HG02870 (cell line): Measurements from ENCODE around the gene MEGF10.

Experiments used
- ATAC-seq: cut with Tn5 transposase; IDR thresholded peaks from one replicate; pipeline ENCODE4 v1.9.1; 2021; ENCODE audit warnings: mild to moderate bottlenecking, moderate library complexity; ENCODE audit not compliant: unreplicated experiment

The MEGF10 gene

DNA sequence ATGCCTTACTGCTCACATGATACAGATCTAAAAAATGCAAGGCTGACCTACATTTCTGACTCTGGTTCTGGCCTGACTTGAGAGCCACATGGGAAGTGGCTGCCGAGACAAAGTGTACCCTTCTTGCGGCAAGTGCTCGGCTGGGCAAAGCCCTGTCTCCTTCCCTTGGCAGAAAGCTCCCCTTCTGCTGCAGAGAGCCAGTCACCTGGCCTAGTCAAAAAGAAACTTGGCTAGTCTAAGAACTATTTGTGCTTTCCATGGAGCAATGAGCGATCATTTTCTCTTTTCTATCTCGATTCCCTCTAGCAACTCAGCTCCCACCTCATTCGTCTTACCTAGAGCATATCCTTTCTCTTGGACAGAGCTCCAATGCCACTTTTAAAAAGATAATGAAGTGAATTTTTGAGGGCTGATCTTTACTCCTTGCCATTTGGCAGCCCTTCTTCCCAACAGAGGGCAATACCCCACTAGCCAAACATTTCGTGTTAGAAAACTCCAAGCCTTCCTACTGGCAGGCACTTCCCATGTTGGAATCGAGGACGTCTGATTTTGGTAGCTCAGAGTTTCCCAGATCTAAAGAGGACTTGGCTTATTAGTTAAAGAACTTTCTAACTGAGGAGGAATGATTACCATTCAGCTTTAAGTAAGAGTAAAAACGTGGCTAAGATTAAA, 118.8 kb downstream of the MEGF10 start:
- ATAC-seq = no peak

DNA sequence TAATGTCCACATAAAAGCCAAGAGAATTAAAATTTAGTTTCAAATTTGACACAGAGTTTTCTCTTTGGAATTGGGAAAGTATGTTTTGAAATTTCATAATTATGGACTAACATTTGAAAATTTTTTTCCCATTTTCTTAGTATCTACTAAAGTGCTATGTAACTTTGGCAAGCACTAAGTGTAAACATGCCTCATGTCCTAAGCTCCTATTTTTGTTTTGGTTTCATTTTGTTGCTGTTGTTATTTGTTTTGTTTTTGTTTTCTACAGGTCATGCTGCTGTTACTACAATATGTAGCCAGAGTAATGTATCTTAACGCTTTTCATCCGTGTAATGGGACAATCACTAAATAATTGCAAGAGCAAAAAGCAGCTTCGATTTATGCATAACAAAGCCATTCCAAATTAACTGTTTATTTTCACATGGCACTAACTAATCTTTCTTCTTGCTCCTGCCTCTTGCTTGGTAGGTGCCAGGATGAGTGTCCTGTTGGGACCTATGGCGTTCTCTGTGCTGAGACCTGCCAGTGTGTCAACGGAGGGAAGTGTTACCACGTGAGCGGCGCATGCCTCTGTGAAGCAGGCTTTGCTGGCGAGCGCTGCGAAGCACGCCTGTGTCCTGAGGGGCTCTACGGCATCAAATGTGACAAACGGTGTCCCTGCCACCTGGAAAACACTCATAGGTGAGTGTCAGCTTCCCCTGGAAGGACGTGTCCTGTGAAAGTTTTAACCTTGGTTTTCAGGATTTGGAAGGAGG, 119.5 kb downstream of the MEGF10 start:
- ATAC-seq = no peak

GRCh38 chr5:127410959-127411358, 120.4 kb downstream of the MEGF10 start:
- ATAC-seq = peak; percentile 77

- peak; percentile 9 for ATAC-seq
Measured at GRCh38 chr5:127411381-127411780, 120.8 kb downstream of the MEGF10 start.

GRCh38 chr5:127412698-127413097, 122.1 kb downstream of the MEGF10 start:
- ATAC-seq = no peak

GRCh38 chr5:127415034-127415433, 124.4 kb downstream of the MEGF10 start:
- no peak for ATAC-seq

- ATAC-seq = no peak
Measured at GRCh38 chr5:127416906-127417305, 126.3 kb downstream of the MEGF10 start.

GRCh38 chr5:127417528-127417927, 126.9 kb downstream of the MEGF10 start:
- no peak for ATAC-seq

- no peak for ATAC-seq
Measured at GRCh38 chr5:127418367-127418766, 127.8 kb downstream of the MEGF10 start.

DNA sequence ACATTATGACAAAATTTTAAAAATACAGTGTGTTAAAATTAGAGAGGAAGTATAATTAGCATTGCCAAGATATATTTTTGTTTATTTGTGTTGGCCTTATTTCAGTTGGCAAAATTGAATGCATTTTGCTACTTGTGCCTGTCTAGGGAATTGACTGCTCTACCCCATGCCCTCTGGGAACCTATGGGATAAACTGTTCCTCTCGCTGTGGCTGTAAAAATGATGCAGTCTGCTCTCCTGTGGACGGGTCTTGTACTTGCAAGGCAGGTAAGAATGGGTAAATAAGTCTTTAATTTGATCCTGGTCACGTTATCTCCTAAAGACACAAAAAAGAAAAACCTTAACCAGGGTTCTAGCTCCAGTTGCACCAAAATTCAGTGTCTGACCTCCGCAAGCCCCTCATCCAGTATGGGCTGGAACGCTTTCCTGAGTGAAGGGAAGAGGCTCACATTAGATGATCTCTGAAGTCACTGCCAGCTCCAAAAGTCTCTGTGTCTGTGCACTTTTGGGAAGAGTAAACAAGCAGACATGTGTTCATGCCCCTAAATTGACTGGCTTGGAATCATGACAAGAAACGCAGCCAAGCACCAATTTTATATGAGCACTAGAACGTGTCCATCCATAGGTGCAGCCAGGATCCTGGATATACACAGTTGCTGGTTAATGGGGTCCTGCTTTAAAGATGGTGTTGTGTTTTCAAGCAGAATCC, 128.5 kb downstream of the MEGF10 start:
- no peak for ATAC-seq

DNA sequence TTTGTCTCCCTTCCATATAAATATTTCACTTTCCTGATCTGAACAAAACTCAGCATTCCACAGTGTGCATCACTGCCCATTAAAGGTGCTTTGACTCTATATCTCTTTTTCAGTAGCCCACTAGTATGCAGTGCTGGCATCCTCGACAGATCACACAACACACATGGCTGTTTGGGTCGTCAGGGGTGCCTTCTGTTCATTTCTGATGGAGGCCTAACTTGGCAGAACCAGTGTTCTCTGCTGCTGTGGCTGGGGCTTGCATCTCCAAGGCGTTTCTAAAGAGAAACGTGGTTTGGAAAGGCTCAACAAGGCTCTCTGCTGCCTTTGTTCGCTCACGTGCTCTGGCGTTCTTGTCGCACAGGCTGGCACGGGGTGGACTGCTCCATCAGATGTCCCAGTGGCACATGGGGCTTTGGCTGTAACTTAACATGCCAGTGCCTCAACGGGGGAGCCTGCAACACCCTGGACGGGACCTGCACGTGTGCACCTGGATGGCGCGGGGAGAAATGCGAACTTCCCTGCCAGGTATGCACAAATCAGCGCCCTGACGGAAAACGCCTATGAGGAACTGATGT, 129.2 kb downstream of the MEGF10 start:
- no peak for ATAC-seq

DNA sequence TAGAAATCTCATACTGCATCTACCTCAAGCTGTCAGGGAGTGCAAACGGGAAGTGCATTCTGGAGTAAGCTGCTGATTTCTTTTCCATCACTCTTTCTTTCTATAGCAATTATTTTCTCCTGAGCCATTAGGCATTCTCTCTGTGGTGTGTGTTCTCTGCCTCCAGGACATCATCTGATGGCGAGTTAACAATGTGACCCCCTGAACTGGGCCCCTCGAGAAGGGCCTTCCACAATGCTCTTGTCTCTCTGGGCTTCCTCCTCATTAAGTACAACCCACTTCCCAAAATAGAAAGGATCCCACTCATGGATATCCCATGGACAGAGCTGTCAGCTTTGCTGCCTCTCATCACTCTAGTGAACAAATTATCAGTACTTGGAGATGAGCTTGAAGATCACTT, 130.2 kb downstream of the MEGF10 start:
- ATAC-seq = no peak

DNA sequence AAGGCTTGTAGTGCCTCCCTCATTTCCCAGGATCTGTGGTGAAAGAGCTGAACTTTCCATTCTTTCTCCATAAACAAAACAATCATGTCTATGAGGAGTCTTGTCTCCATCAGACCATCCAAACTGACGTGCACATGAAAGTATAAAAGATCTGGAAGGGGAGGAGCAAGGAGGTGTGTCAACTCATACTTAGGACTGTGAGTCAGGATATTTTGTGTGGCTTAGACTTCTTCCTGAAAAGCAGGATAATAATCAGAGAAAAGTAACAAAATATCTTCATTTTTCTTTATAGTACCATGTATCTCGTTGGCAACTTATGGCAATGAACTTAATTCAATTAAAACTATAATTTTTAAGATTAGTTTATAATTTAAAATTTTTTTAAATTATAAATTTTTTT, 130.9 kb downstream of the MEGF10 start:
- ATAC-seq = no peak

DNA sequence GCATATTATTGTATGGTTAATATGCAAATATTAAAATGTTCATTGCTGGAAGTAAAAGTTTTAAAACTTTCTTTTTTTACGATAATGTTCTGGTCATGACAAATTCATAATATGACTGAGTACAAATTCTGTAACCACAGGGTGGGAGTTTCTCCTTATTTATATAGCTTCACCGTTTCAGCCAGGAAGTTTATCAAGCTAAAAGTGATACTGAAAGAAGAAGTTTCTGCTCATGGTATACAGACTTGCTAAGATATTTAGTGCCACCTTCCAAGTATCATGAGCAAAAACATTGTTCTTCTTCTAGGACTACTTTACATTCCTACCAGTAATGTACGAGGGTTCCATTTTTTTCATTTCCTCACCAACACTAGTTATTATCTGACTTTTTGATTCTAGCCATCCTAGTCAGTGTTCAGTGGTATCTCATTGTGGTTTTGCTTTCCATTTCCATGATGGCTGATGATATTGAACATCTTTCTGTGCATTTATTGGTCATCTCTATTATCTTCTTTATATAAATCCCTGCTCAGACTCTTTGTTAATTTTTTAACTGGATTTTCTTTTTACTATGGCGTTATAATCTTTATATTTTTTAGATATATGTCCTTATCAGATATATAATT, 132.7 kb downstream of the MEGF10 start:
- peak; percentile 78 for ATAC-seq

DNA sequence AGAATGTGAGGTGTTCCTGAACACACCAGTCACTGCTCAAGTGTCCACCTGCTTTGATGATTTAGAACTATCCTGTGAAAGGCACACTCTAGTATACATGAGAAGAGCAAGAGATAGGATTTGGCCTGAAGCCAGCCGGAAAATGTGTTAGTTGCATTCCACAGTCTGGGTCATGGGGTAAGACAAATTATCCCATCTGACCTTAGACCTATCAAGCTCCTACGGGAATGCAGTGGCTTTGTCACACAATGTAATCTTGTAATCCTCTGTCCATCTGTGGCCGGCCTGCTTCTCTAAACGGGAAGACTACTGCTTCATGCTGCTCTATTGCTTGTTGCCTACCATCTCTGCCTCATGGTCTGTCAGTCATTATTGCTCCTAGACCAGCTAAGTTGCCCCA, 134.4 kb downstream of the MEGF10 start:
- ATAC-seq = no peak

DNA sequence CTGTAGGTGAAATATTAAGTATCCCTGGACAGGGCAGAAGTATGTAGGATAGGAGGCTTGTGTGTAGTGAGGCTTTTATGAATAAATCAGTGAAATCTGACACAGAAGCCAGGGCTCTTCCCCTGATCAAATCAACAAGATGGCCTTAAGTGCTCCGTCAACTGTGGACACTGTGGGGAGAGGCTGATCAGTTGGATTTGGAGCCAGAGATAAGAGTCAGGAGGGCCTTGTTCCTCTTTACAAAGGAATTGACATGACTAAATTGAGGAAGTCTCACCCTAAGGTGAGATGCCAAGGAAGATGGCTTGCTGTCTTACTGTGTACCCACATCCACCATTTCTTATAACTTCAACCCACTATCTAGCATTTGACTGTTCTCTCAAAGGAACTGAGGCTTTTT, 135.3 kb downstream of the MEGF10 start:
- no peak for ATAC-seq

DNA sequence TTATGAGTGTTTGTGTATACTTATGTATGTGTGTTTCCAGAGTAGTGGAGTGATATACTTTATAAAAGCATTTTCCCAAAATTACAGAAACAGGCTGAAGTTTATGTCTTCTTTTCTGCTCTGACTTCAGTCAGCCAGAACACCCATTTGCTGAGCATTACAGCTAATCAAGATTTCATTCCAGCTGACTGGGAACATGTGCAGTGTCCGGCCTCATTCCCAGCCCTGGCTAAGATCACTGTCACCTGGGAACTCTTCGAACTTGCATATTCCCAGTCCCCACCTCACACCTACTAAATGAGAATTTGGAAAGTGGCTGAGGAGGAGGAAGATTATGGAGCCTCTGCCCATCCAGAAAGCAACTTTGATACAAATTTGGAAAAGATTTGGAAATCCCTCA, 136.1 kb downstream of the MEGF10 start:
- ATAC-seq = no peak

- ATAC-seq = no peak
Measured at GRCh38 chr5:127428276-127428675, 137.7 kb downstream of the MEGF10 start.

DNA sequence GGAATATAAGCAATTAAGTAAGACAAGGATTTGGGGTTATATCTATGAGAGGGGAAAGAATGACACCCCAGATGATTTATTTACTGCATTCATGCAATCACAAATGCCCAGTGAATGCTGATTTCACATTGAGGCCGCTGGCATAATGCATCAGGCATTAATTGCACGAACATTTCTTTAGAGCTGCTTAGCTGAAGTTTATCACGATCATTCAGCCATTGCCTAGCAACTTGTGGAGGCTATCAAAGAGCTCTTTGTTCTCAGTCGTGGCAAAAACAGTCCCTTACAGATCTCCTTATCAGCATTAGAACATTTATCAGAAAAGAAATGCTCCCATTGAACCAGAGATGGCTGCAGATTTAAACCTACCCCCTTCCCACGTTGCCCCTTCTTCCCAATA, 138.2 kb downstream of the MEGF10 start:
- ATAC-seq = no peak

DNA sequence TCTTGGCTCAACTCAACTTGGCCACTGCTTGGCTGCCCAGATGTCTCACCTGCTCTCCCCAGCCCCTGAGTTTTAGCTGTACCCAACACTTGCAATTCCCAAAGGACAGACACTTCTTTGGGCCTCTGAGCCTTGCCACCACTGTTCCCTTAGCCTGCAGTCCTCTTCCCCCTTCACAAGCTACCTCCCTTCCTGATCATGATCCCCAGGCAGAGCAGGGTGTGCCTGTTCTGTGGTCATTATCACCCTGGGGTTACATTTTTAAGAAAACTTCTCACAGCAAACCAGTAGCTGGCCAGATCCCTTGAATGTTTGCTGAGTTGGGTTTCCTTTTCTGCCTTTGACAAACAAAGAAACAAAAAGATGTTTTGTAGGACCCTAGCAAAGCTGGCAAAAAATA, 139.3 kb downstream of the MEGF10 start:
- no peak for ATAC-seq

- ATAC-seq = no peak
Measured at GRCh38 chr5:127430627-127431026, 140.0 kb downstream of the MEGF10 start.
